Measurements from ENCODE around the gene RANGAP1. TPM values are rescaled to one million over a fixed set of nuclear protein-coding genes. Genes with fewer than 3 reads are reported as not detected.

The RANGAP1 gene
- total RNA-seq, 5 donors from 2014 or later (not counting 1 experiment from before 2014, with no cell fraction given): 95.0 to 113 (median 104) TPM

DNA sequence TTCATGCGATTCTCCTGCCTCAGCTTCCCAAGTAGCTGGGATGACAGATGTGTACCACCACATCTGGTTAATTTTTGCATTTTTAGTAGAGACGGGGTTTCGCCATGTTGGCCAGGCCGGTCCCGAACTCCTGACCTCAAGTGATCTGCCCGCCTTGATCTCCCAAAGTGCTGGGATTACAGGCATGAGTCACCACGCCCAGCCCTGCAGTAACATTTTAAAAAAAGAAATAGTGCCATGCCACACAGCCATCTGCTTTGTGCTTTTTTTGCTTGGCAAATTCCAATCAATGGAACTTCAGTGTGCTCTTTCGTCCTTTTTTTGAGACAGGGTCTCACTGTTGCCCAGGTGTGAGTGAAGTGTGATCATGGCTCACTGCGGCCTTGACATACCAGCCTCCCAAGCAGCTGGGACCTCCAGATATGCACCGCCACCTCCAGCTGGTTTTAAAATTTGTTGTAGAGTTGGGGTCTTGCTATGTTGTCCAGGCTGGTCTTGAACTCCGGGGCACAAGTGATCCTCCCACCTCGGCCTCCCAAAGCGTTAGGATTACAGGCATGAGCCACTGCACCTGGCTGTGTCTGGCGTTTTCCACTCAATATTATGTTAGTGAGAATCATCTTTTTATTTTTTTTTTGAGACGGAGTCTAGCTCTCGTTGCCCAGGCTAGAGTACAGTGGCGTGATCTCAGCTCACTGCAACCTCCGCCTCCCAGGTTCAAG is 43.4 kb downstream of the RANGAP1 start:
- ATAC-seq (replicated peaks in 1 of 4) (no peak), DNase-seq (no peak)
- CTCF ChIA-PET: no interaction called here
- Mint-ChIP-seq H3K4me1 (peaks cover 2 to 6% (median 4%) of the 10 kb centered on the region in 3 donors), H3K27ac (no peak overlapping the region), H3K27me3 (no peaks in the 10 kb centered on the region), H3K36me3 (peaks cover 1% of the 10 kb centered on the region), H3K4me3 (no peak overlapping the region), H3K9me3 (no peaks in the 10 kb centered on the region)
- Histone ChIP-seq H3K36me3 (ENCODE audit: control insufficient read depth in 2 of 2, extremely low read depth in 1 of 2, insufficient read depth in 1 of 2, low read length in 1 of 2) (peaks cover 16 to 23% of the 10 kb centered on the region in 2 donors), H3K4me3 (ENCODE audit: control insufficient read depth in 1 of 2, extremely low read depth in 1 of 2, low read length in 1 of 2) (no peak overlapping the region), H3K9me3 (no peaks in the 10 kb centered on the region), H3K4me1 (ENCODE audit: control insufficient read depth in 1 of 2, extremely low read depth in 1 of 2, insufficient read depth in 2 of 2, low read length in 2 of 2) (no peaks in the 10 kb centered on the region), H3K27me3 (replicated peaks in 1 of 2; ENCODE audit: control insufficient read depth in 2 of 2, extremely low read depth in 1 of 2, insufficient read depth in 2 of 2, low read length in 1 of 2) (no peaks in the 10 kb centered on the region), H3K27ac (ENCODE audit: low read length) (no peak overlapping the region)
- POLR2A ChIA-PET: no interaction called here
- WGBS (ENCODE audit: insufficient coverage): 95% methylated on average over 9 of the region's 18 CpGs

GRCh38 chr22:41241133-41241676 is 44.8 kb downstream of the RANGAP1 start:
- Mint-ChIP-seq H3K9me3 (no peaks in the 10 kb centered on the region), H3K4me3 (no peak overlapping the region), H3K27ac (no peak overlapping the region), H3K4me1 (peaks cover 6 to 13% (median 10%) of the 10 kb centered on the region in 3 donors), H3K27me3 (no peaks in the 10 kb centered on the region), H3K36me3 (no peaks in the 10 kb centered on the region)
- Histone ChIP-seq H3K4me1 (ENCODE audit: control insufficient read depth in 1 of 2, extremely low read depth in 1 of 2, insufficient read depth in 2 of 2, low read length in 2 of 2) (peaks cover 0 to 12% of the 10 kb centered on the region in 2 experiments), H3K4me3 (ENCODE audit: control insufficient read depth in 1 of 2, extremely low read depth in 1 of 2, low read length in 1 of 2) (no peak overlapping the region), H3K36me3 (ENCODE audit: control insufficient read depth in 2 of 2, extremely low read depth in 1 of 2, insufficient read depth in 1 of 2, low read length in 1 of 2) (peaks cover 13% of the 10 kb centered on the region in 2 donors), H3K27ac (ENCODE audit: low read length) (no peak overlapping the region), H3K27me3 (replicated peaks in 1 of 2; ENCODE audit: control insufficient read depth in 2 of 2, extremely low read depth in 1 of 2, insufficient read depth in 2 of 2, low read length in 1 of 2) (no peaks in the 10 kb centered on the region), H3K9me3 (no peaks in the 10 kb centered on the region)
- CTCF ChIA-PET: no interaction called here
- 100% methylated on average over 1 of the region's 7 CpGs for WGBS (ENCODE audit: insufficient coverage)
- POLR2A ChIA-PET: interaction anchor here in 1 of 2 donors (0.7 kb wide), 1 partner anchor 332 kb away, joined by 3 read pairs; no protein-coding TSS in a partner anchor
- no peak for ATAC-seq (replicated peaks in 1 of 4)
- no peak for DNase-seq

DNA sequence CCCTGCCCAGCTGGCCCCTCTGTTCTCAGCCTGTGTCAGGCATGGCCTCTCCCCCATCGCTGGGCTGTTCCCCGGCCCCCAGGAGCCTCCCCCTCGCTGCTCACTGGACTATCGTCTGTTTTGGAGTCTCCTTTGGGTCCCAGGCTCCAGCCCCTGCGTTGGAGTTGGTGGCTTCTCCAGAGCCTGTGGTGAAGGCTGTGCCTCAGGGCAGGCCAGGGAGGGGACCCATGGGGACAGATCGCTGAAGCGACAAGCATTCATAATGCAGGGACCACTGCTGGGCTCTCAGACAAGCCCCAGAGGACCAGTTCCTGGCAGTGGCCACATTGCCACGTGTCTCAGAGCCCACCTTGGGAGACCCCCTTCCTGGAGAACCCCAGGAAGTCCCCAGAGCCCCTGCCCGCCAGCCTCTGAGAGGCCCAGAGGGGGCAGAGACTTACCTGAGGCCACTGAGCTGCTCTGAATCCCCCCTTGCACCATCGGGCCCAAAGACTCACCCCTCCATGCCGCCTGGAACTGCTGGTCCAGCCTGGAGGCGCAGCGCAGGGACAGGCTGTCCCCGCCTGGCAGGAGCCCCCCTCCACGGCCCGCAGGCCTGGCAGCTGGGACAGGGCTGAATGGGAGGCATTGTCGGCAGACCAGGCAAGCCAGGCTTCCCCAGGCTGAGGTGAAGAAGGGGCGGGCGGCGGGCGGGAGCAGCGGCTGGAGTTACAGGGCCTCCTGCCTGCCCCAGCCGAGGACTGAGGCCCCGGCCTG is 45.4 kb downstream of the RANGAP1 start, which contains the start of gene CHADL:
Gene CHADL, minus strand, starts transcription at position 555 of the 756 bp plus-strand sequence. Its CDS starts 50 bp downstream, at position 505.
- Mint-ChIP-seq H3K4me3 (peak within 1 kb of the TSS in 1 of 3 donors; percentile 17), H3K36me3 (no peaks in the 10 kb centered on the region), H3K27me3 (no peaks in the 10 kb centered on the region), H3K27ac (no peak within 1 kb of the TSS), H3K4me1 (peaks cover 6 to 13% (median 10%) of the 10 kb centered on the region in 3 donors), H3K9me3 (no peaks in the 10 kb centered on the region)
- Histone ChIP-seq H3K27me3 (replicated peaks in 1 of 2; ENCODE audit: control insufficient read depth in 2 of 2, extremely low read depth in 1 of 2, insufficient read depth in 2 of 2, low read length in 1 of 2) (no peaks in the 10 kb centered on the region), H3K27ac (ENCODE audit: low read length) (no peak within 1 kb of the TSS), H3K9me3 (no peaks in the 10 kb centered on the region), H3K4me1 (ENCODE audit: control insufficient read depth in 1 of 2, extremely low read depth in 1 of 2, insufficient read depth in 2 of 2, low read length in 2 of 2) (peaks cover 0 to 12% of the 10 kb centered on the region in 2 experiments), H3K36me3 (ENCODE audit: control insufficient read depth in 2 of 2, extremely low read depth in 1 of 2, insufficient read depth in 1 of 2, low read length in 1 of 2) (peaks cover 7% of the 10 kb centered on the region in 2 donors), H3K4me3 (ENCODE audit: control insufficient read depth in 1 of 2, extremely low read depth in 1 of 2, low read length in 1 of 2) (no peak within 1 kb of the TSS)
- WGBS (ENCODE audit: insufficient coverage): 84% methylated on average over 24 of the region's 24 CpGs
- ChIA-PET CTCF (no interaction called here), POLR2A (interaction anchor here in 1 of 2 donors (0.7 kb wide), 1 partner anchor 332 kb away, joined by 3 read pairs; no protein-coding TSS in a partner anchor)
- DNase-seq (no peak), ATAC-seq (replicated peaks in 1 of 4) (no peak)

DNA sequence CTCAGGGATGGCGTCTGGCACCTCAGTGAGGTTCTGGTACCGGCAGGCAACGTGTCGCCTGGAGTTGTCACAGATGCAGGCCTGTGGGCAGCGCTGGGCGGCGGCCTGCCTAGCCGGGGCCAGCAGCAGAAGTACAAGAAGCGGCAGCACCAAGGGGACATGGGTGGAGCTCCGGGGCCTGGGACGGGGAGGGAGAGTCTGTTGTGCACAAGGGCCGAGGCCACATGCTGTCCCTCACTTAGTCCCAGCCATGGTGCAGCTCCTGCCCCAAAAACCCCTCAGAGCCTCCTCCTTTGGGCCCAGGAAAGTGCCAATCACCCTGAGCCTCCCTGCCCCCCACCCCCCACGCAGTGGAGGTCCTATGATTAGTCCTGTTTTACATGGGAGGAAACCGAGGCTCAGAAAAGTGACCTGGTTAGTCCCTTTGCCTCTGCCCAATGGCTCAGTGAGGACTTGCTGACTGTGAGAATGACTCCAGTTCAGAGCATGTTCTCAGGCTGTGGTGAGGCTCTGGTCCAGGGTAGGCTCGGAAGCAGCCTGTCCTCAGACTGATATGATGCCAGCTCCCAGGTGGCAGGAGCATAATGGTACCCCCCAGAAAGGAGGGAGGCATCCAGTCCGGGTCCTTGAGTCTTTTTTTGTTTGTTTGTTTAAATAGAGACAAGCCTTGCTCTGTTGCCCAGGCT is 46.4 kb downstream of the RANGAP1 start:
- WGBS (ENCODE audit: insufficient coverage): 87% methylated on average over 12 of the region's 16 CpGs
- H3K27ac ChIP-seq (ENCODE audit: low read length): no peak overlapping the region

DNA sequence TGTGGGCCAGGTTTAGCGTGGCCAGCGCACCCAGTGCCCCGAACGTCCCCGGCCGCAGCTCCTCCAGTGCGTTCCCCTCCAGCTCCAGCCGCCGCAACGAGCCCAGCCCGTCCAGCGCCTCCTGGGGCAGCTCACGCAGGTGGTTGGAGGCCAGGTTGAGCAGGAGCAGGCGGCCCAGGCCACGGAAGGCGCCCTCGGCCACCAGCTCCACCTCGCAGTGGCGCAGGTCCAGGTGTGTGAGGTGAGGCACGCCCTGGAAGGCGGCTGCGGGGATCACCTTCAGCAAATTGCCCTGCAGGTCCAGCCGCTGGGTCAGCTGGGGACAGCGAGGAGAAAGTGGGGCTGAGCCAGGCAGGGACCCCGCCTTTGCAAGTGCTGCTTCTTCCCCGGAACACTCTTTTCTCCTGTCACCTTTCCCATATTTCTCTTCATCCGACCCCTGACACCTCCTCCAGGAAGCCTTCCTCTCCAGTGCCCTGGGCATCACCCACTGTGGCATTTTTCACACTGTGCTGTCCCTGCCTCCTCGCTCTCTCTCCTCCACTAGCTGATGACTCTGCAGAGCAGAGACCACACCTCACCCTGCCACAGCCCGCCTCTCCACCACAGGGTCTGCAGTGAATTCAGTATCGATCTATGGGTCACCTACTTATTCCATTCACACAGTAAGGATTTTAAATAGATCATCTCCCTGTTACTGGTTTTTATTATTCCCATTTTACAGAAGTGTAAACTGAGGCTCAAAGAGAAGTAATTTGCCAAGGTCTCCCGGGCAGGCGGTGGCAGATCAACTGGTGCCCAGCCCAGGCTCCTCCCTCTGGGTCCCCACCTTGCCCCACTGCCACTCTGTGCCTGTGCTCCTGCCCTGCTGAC is 47.2 kb downstream of the RANGAP1 start:
- peak overlapping the region; percentile 63 to 88 (median 75) for H3K4me3 Mint-ChIP-seq
- ATAC-seq (replicated peaks in 1 of 4) (no peak), DNase-seq (no peak)
- peaks cover 0 to 12% of the 10 kb centered on the region in 2 experiments for H3K4me1 ChIP-seq (ENCODE audit: control insufficient read depth in 1 of 2, extremely low read depth in 1 of 2, insufficient read depth in 2 of 2, low read length in 2 of 2)
- POLR2A ChIA-PET: no interaction called here
- peak overlapping the region; percentile 12 to 66 for H3K27ac Mint-ChIP-seq
- no peak overlapping the region for H3K4me3 ChIP-seq (ENCODE audit: control insufficient read depth in 1 of 2, extremely low read depth in 1 of 2, low read length in 1 of 2)
- no peaks in the 10 kb centered on the region for H3K36me3 Mint-ChIP-seq
- no peaks in the 10 kb centered on the region for H3K36me3 ChIP-seq (ENCODE audit: control insufficient read depth in 2 of 2, extremely low read depth in 1 of 2, insufficient read depth in 1 of 2, low read length in 1 of 2)
- 96% methylated on average over 30 of the region's 32 CpGs for WGBS (ENCODE audit: insufficient coverage)
- H3K27me3 ChIP-seq (replicated peaks in 1 of 2; ENCODE audit: control insufficient read depth in 2 of 2, extremely low read depth in 1 of 2, insufficient read depth in 2 of 2, low read length in 1 of 2): no peaks in the 10 kb centered on the region
- H3K4me1 Mint-ChIP-seq: peaks cover 6 to 13% (median 10%) of the 10 kb centered on the region in 3 donors
- H3K9me3 Mint-ChIP-seq: no peaks in the 10 kb centered on the region
- H3K27me3 Mint-ChIP-seq: no peaks in the 10 kb centered on the region
- CTCF ChIA-PET: interaction anchor here (0.5 to 4.1 kb wide), 4 partner anchors 62 to 316 kb away, joined by 5 to 93 read pairs (median 10); partner anchors contain the start of gene ZC3H7B (in 1 of the 2)
- H3K27ac ChIP-seq (ENCODE audit: low read length): no peak overlapping the region
- no peaks in the 10 kb centered on the region for H3K9me3 ChIP-seq

More for the DNA sequence above, 46.4 kb downstream of the RANGAP1 start:
- no peaks in the 10 kb centered on the region for H3K9me3 ChIP-seq
- Mint-ChIP-seq H3K27ac (no peak overlapping the region), H3K4me3 (peak overlapping the region in 1 of 3 donors; percentile 88), H3K4me1 (peaks cover 6 to 13% (median 10%) of the 10 kb centered on the region in 3 donors), H3K36me3 (no peaks in the 10 kb centered on the region), H3K27me3 (no peaks in the 10 kb centered on the region), H3K9me3 (no peaks in the 10 kb centered on the region)
- CTCF ChIA-PET: interaction anchor here in 1 of 2 donors (4.1 kb wide), 1 partner anchor 317 kb away, joined by 93 read pairs; no protein-coding TSS in a partner anchor
- H3K4me3 ChIP-seq (ENCODE audit: control insufficient read depth in 1 of 2, extremely low read depth in 1 of 2, low read length in 1 of 2): no peak overlapping the region
- H3K36me3 ChIP-seq (ENCODE audit: control insufficient read depth in 2 of 2, extremely low read depth in 1 of 2, insufficient read depth in 1 of 2, low read length in 1 of 2): peaks cover 0 to 5% of the 10 kb centered on the region in 2 donors
- H3K4me1 ChIP-seq (ENCODE audit: control insufficient read depth in 1 of 2, extremely low read depth in 1 of 2, insufficient read depth in 2 of 2, low read length in 2 of 2): peaks cover 0 to 12% of the 10 kb centered on the region in 2 experiments
- POLR2A ChIA-PET: no interaction called here
- no peaks in the 10 kb centered on the region for H3K27me3 ChIP-seq (replicated peaks in 1 of 2; ENCODE audit: control insufficient read depth in 2 of 2, extremely low read depth in 1 of 2, insufficient read depth in 2 of 2, low read length in 1 of 2)
- ATAC-seq (replicated peaks in 1 of 4) (no peak), DNase-seq (no peak)
